IMR-90 (cell line): ENCODE measurements around the gene COX6A1. TPM values are rescaled to one million over a fixed set of nuclear protein-coding genes. Genes with fewer than 3 reads are reported as not detected.

Source experiments
- ATAC-seq: fragments of 200-7000 bp; cut with Tn5 transposase; 2 replicates; pipeline ENCODE4 v1.9.1; 2020; ENCODE audit warnings: low read depth, mild to moderate bottlenecking, moderate library complexity
- BruUV-seq: library from RNA; stranded (reverse); fragments of 400-500 nt; replicated peaks from 2 replicates; lab custom pipeline; 2021; lab: Mats Ljungman, UMichigan
- CTCF ChIA-PET: fragments of 300-600 bp; formaldehyde crosslinking; extraction: SDS; loops from one replicate; lab custom pipeline; 2021; ENCODE audit warnings: antibody characterized with exemption; lab: Yijun Ruan, JAX
- POLR2A ChIA-PET: fragments of 300-600 bp; sonication (Branson Sonifier 250); formaldehyde crosslinking; loops from one replicate; lab custom pipeline; 2022; ENCODE audit warnings: antibody characterized with exemption; ENCODE audit not compliant: unreplicated experiment; lab: Charles Lee
- DNase-seq: peaks from one replicate; pipeline ENCODE4 v3.0.0; 2013
- H2AFZ ChIP-seq: replicated peaks from 2 replicates; pipeline ENCODE3; 2013; ENCODE audit warnings: low read length, mild to moderate bottlenecking; ENCODE audit not compliant: poor library complexity
- H2AK5ac ChIP-seq: 2 replicates; pipeline ENCODE4 v1.6.1; 2013; ENCODE audit warnings: low read depth, low read length, inconsistent platforms
- H2AK9ac ChIP-seq: replicated peaks from 2 replicates; pipeline ENCODE3; 2013; ENCODE audit warnings: mild to moderate bottlenecking, low read depth, low read length, moderate library complexity; ENCODE audit not compliant: poor library complexity
- H2BK120ac ChIP-seq: 2 replicates; pipeline ENCODE4 v1.6.1; 2013; ENCODE audit warnings: low read depth, low read length, inconsistent platforms
- H2BK15ac ChIP-seq: 3 replicates; pipeline ENCODE4 v1.6.1; 2013; ENCODE audit warnings: low read depth, low read length, inconsistent platforms
- H2BK20ac ChIP-seq: 2 replicates; pipeline ENCODE4 v1.6.1; 2013; ENCODE audit warnings: low read depth, mild to moderate bottlenecking, inconsistent platforms, low read length, moderate library complexity
- H2BK5ac ChIP-seq: 2 replicates; pipeline ENCODE4 v1.6.1; 2013; ENCODE audit warnings: mild to moderate bottlenecking, low read depth, low read length, inconsistent platforms; ENCODE audit not compliant: poor library complexity, severe bottlenecking
- H3K14ac ChIP-seq: replicated peaks from 2 replicates; pipeline ENCODE4 v1.6.1; 2013; ENCODE audit warnings: low read depth, low read length, inconsistent platforms
- H3K18ac ChIP-seq: 2 replicates; pipeline ENCODE4 v1.6.1; 2013; ENCODE audit warnings: low read depth, low read length, control low read depth
- H3K23ac ChIP-seq: 2 replicates; pipeline ENCODE4 v1.6.1; 2013; ENCODE audit warnings: low read depth, low read length, inconsistent platforms
- H3K27ac ChIP-seq: 2 replicates; pipeline ENCODE4 v1.5.1; 2013; ENCODE audit warnings: mild to moderate bottlenecking, control low read depth, low read length; ENCODE audit not compliant: insufficient read depth
- H3K27me3 ChIP-seq: 2 replicates; pipeline ENCODE4 v1.6.1; 2013; ENCODE audit warnings: low read length; ENCODE audit not compliant: control insufficient read depth, insufficient read depth
- H3K36me3 ChIP-seq: 2 replicates; pipeline ENCODE4 v1.6.1; 2013; ENCODE audit warnings: low read length, mixed read lengths; ENCODE audit not compliant: control insufficient read depth, insufficient read depth
- H3K4ac ChIP-seq: 2 replicates; pipeline ENCODE4 v1.6.1; 2013; ENCODE audit warnings: low read depth, low read length, inconsistent platforms
- H3K4me1 ChIP-seq: 2 replicates; pipeline ENCODE4 v1.6.1; 2013; ENCODE audit warnings: low read length, mixed read lengths; ENCODE audit not compliant: control insufficient read depth, insufficient read depth
- H3K4me2 ChIP-seq: 2 replicates; pipeline ENCODE4 v1.6.1; 2013; ENCODE audit warnings: low read depth, mild to moderate bottlenecking, control low read depth, low read length, moderate library complexity
- H3K4me3 ChIP-seq: 2 replicates; pipeline ENCODE4 v1.5.1; 2013; ENCODE audit warnings: low read depth, mild to moderate bottlenecking, control low read depth, low read length, moderate library complexity; ENCODE audit not compliant: insufficient read depth
- H3K56ac ChIP-seq: 2 replicates; pipeline ENCODE4 v1.6.1; 2013; ENCODE audit warnings: low read length, inconsistent platforms; ENCODE audit not compliant: insufficient read depth; ENCODE audit errors: extremely low read depth
- H3K79me1 ChIP-seq, 2 experiments: 2 replicates each; pipeline ENCODE4 v1.6.1; 2013; ENCODE audit warnings: low read length in 2 of 2, inconsistent platforms in 1 of 2, low read depth in 1 of 2
- H3K9ac ChIP-seq: 2 replicates; pipeline ENCODE4 v1.6.1; 2013; ENCODE audit warnings: low read depth, low read length, control low read depth
- H3K9me1 ChIP-seq: 2 replicates; pipeline ENCODE4 v1.6.1; 2013; ENCODE audit warnings: low read length, inconsistent platforms; ENCODE audit not compliant: insufficient read depth
- H3K9me3 ChIP-seq: 2 replicates; pipeline ENCODE4 v1.6.1; 2013; ENCODE audit warnings: low read length; ENCODE audit not compliant: control insufficient read depth, insufficient read depth
- H4K20me1 ChIP-seq: 2 replicates; pipeline ENCODE4 v1.6.1; 2013; ENCODE audit warnings: low read length, inconsistent platforms; ENCODE audit not compliant: insufficient read depth
- H4K5ac ChIP-seq: 2 replicates; pipeline ENCODE4 v1.6.1; 2013; ENCODE audit warnings: mild to moderate bottlenecking, low read depth, low read length, control low read depth
- H4K8ac ChIP-seq, 2 experiments: 2 replicates each; pipeline ENCODE4 v1.6.1; 2013; ENCODE audit warnings: low read depth in 2 of 2, low read length in 2 of 2, control low read depth in 1 of 2, inconsistent platforms in 1 of 2
- H4K91ac ChIP-seq: 2 replicates; pipeline ENCODE4 v1.6.1; 2013; ENCODE audit warnings: low read depth, low read length, inconsistent platforms; ENCODE audit not compliant: insufficient read depth
- BHLHE40 ChIP-seq: fragments of 150-350 bp; IDR thresholded peaks from 2 replicates; pipeline ENCODE4 v1.6.1; 2016; ENCODE audit warnings: mild to moderate bottlenecking, low read depth, low read length
- CEBPB ChIP-seq: IDR thresholded peaks from 2 replicates; pipeline ENCODE4 v1.6.1; 2012; ENCODE audit warnings: low read depth, low read length, improper control_type of control experiment
- CHD1 ChIP-seq: IDR thresholded peaks from 2 replicates; pipeline ENCODE4 v1.6.1; 2012; ENCODE audit warnings: low read depth, low read length, improper control_type of control experiment
- FOS ChIP-seq: fragments of 150-350 bp; IDR thresholded peaks from 2 replicates; pipeline ENCODE4 v1.6.1; 2016; ENCODE audit warnings: low read depth, low read length
- MAFK ChIP-seq: IDR thresholded peaks from 2 replicates; pipeline ENCODE4 v1.6.1; 2012; ENCODE audit warnings: low read depth, low read length, improper control_type of control experiment
- MAZ ChIP-seq: IDR thresholded peaks from 2 replicates; pipeline ENCODE4 v1.6.1; 2012; ENCODE audit warnings: low read depth, mild to moderate bottlenecking, low read length, improper control_type of control experiment, moderate library complexity, borderline replicate concordance
- MXI1 ChIP-seq: IDR thresholded peaks from 2 replicates; pipeline ENCODE4 v1.6.1; 2012; ENCODE audit warnings: low read depth, mild to moderate bottlenecking, low read length, moderate library complexity, borderline replicate concordance
- NFE2L2 ChIP-seq: fragments of 150-350 bp; IDR thresholded peaks from 2 replicates; pipeline ENCODE4 v1.6.1; 2016; ENCODE audit warnings: low read depth, mild to moderate bottlenecking, low read length
- POLR2A ChIP-seq: IDR thresholded peaks from 2 replicates; pipeline ENCODE4 v1.6.1; 2012; ENCODE audit warnings: mild to moderate bottlenecking, low read depth, low read length
- RAD21 ChIP-seq: IDR thresholded peaks from 2 replicates; pipeline ENCODE4 v1.6.1; 2012; ENCODE audit warnings: low read length, improper control_type of control experiment
- RCOR1 ChIP-seq: IDR thresholded peaks from 2 replicates; pipeline ENCODE4 v1.6.1; 2012; ENCODE audit warnings: mild to moderate bottlenecking, low read length, improper control_type of control experiment; ENCODE audit not compliant: insufficient replicate concordance
- RFX5 ChIP-seq: IDR thresholded peaks from 2 replicates; pipeline ENCODE4 v1.8.0; 2012; ENCODE audit warnings: low read depth, mild to moderate bottlenecking, low read length, moderate library complexity
- SMC3 ChIP-seq: fragments of 150-350 bp; IDR thresholded peaks from 2 replicates; pipeline ENCODE4 v1.6.1; 2016; ENCODE audit warnings: low read depth, mild to moderate bottlenecking, antibody characterized with exemption, low read length, moderate library complexity
- WGBS, 2 experiments: methylation state at CpG; one replicate each; pipeline versions ENCODE4 v1.1.5 to v1.1.7; 2013; ENCODE audit warnings: missing lambda C conversion rate in 2 of 2; ENCODE audit not compliant: insufficient read length in 1 of 2; ENCODE audit errors: extremely low coverage in 2 of 2; 5-methylcytosine and 5-hydroxymethylcytosine counted together
- dilution Hi-C: fragments of 300-500 bp; cut with HindIII; formaldehyde crosslinking; loops from one replicate; pipeline ENCODE4 v1.14.3; 2018; ENCODE audit warnings: low sequenced_read_pairs; ENCODE audit not compliant: unreplicated experiment
- in situ Hi-C: fragments of 300-500 bp; cut with MboI; formaldehyde crosslinking; loops from 3 replicates; pipeline ENCODE4 v1.14.3; 2019; ENCODE audit warnings: low sequenced_read_pairs, inconsistent platforms, mixed read lengths
- intact Hi-C: fragments of 100-400 bp; cut with micrococcal nuclease; formaldehyde crosslinking; loops from 2 replicates; pipeline ENCODE4 v1.10.0; 2022
- polyA plus RNA-seq, 3 experiments: library from polyadenylated mRNA; depleted of rRNA; stranded (reverse); fragments of >200 nt; gene quantifications; 2 replicates each; pipeline ENCODE4 v1.2.3, GENCODE V29; 2012; ENCODE audit warnings: low replicate concordance in 1 of 3
- total RNA-seq: library from RNA; depleted of rRNA; stranded (reverse); fragments of >200 nt; gene quantifications from 2 replicates; pipeline ENCODE4 v1.2.3, GENCODE V29; 2012
- TF ChIP-seq, protein P1 (sequence below): fragments of 150-350 bp; IDR thresholded peaks from 2 replicates; pipeline ENCODE4 v1.6.1; 2017; ENCODE audit warnings: mild to moderate bottlenecking, antibody characterized with exemption, low read length, low read depth
- TF ChIP-seq, protein P2 (sequence below): conservative IDR thresholded peaks from 2 replicates; pipeline ENCODE4 v1.5.1; 2012; ENCODE audit warnings: mild to moderate bottlenecking, low read depth, low read length, improper control_type of control experiment

Gene COX6A1
- total and polyA plus RNA-seq, 2 of the 4 experiments (the other 2 are of a cell fraction): 396 to 541 TPM

DNA sequence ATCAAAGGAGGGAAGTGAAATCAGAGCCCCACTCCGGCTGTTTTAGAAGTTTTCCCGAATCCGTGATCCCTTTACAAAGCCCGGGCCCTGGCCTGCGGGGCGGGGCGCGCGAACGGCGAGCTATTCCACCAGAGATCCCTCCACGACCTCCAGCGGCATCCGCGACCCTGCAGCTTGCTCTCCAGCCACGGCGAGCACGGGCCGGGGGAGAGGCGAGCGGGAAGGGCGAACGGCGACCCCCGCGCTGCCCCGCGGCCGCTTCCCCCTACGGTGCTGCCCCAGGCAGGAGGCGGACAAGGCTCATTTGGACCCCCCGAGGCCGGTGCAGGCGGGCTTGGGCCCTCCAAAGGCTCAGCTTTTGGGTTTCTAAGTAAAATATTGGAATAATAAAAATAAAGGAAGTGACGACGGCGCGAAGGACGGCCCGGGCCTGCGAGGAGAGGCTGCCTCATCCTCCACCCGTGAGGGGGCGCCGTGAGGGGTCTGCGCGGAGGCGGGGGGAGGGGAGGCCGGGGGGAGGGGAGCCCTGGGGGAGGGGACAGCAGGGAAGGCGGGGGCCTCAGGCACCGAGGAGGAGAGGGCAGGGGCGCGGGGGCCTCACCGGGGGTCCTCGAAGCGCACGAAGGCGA, 31.0 kb downstream of the COX6A1 start:
- Histone ChIP-seq H3K79me1 (peaks cover 17 to 57% of the 10 kb centered on the region in 2 experiments), H2AFZ (peak overlapping the region; percentile 98), H2AK9ac (peak overlapping the region; percentile 80), H3K9me3 (no peaks in the 10 kb centered on the region), H3K4me3 (peak overlapping the region; percentile 80), H3K9me1 (no peaks in the 10 kb centered on the region), H3K23ac (peak overlapping the region; percentile 86), H2BK5ac (peak overlapping the region; percentile 84), H3K56ac (peak overlapping the region; percentile 70; the same call in 1 of the 2 replicates), H3K36me3 (peaks cover 19% of the 10 kb centered on the region), H3K4me1 (peaks cover 4% of the 10 kb centered on the region; the same call in 1 of the 2 replicates), H3K27ac (peak overlapping the region; percentile 91), H4K5ac (peak overlapping the region; percentile 61), H4K8ac (peak overlapping the region; percentile 68 to 92), H2BK120ac (no peak overlapping the region), H3K27me3 (no peaks in the 10 kb centered on the region), H3K9ac (peak overlapping the region; percentile 77), H2AK5ac (peak overlapping the region; percentile 71), H3K14ac (peak overlapping the region; percentile 82; the same call in 1 of the 2 replicates), H3K18ac (peak overlapping the region; percentile 51; the same call in 1 of the 2 replicates), H4K20me1 (peaks cover 45% of the 10 kb centered on the region), H3K4ac (peak overlapping the region; percentile 95), H3K4me2 (peak overlapping the region; percentile 96), H2BK15ac (no peak overlapping the region), H2BK20ac (no peak overlapping the region), H4K91ac (peak overlapping the region; percentile 70)
- ChIA-PET POLR2A (no interaction called here), CTCF (interaction anchor here (0.6 kb wide), 1 partner anchor 33 kb away, joined by 3 read pairs; no protein-coding TSS in a partner anchor)
- peak; percentile 50 for ATAC-seq
- dilution Hi-C loops: no loop called here
- in situ Hi-C loops: no loop called here
- DNase-seq: peak; percentile 10
- 3% methylated on average over 14 of the region's 57 CpGs; no CpG with 5 or more reads in 1 of the 2 experiments for WGBS, 2 experiments
- no TSS peak for BruUV-seq
- intact Hi-C loops: loop anchor here (1.0 kb wide), 1 partner anchor 27 kb away; the partner anchor contains the start of gene DYNLL1
- TF ChIP-seq CHD1 (no peak), BHLHE40 (no peak), NFE2L2 (no peak), RFX5 (no peak), SMC3 (no peak), MAZ (no peak), FOS (no peak), CEBPB (no peak), POLR2A (no peak), MXI1 (no peak), RCOR1 (no peak), RAD21 (no peak), MAFK (no peak)
- TF ChIP-seq, protein P1, sequence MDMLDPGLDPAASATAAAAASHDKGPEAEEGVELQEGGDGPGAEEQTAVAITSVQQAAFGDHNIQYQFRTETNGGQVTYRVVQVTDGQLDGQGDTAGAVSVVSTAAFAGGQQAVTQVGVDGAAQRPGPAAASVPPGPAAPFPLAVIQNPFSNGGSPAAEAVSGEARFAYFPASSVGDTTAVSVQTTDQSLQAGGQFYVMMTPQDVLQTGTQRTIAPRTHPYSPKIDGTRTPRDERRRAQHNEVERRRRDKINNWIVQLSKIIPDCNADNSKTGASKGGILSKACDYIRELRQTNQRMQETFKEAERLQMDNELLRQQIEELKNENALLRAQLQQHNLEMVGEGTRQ: no peak
- TF ChIP-seq, protein P2, sequence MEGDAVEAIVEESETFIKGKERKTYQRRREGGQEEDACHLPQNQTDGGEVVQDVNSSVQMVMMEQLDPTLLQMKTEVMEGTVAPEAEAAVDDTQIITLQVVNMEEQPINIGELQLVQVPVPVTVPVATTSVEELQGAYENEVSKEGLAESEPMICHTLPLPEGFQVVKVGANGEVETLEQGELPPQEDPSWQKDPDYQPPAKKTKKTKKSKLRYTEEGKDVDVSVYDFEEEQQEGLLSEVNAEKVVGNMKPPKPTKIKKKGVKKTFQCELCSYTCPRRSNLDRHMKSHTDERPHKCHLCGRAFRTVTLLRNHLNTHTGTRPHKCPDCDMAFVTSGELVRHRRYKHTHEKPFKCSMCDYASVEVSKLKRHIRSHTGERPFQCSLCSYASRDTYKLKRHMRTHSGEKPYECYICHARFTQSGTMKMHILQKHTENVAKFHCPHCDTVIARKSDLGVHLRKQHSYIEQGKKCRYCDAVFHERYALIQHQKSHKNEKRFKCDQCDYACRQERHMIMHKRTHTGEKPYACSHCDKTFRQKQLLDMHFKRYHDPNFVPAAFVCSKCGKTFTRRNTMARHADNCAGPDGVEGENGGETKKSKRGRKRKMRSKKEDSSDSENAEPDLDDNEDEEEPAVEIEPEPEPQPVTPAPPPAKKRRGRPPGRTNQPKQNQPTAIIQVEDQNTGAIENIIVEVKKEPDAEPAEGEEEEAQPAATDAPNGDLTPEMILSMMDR: no peak
